WTC11 (cell line): ENCODE measurements around the gene APOL1. TPM values are rescaled to one million over a fixed set of nuclear protein-coding genes. Genes with fewer than 3 reads are reported as not detected.
"Not testable (repeated sequence)": the region's sequence is repeated elsewhere in the genome, so short reads cannot be mapped to it uniquely, and the experiment has no call there.

Experiments used
- ATAC-seq: fragments of 200-7000 bp; cut with Tn5 transposase; 2 replicates; pipeline ENCODE4 v1.10.0; 2021; ENCODE audit warnings: mild to moderate bottlenecking, moderate library complexity
- CTCF ChIA-PET: fragments of 300-600 bp; sonication (Branson Sonifier 250); formaldehyde crosslinking; loops from one replicate; lab custom pipeline; 2021; ENCODE audit warnings: antibody characterized with exemption; lab: Charles Lee
- POLR2A ChIA-PET: fragments of 350-600 bp; sonication (Branson Sonifier 250); formaldehyde crosslinking; loops from one replicate; lab custom pipeline; 2021; ENCODE audit warnings: antibody characterized with exemption; lab: Charles Lee
- DNase-seq: peaks from one replicate; pipeline ENCODE4 v3.0.0; 2021; ENCODE audit warnings: low spot score
- H3K27ac Mint-ChIP-seq: 2 replicates; pipeline ENCODE4 v1.8.0; 2021; ENCODE audit warnings: mixed read lengths
- H3K27me3 Mint-ChIP-seq: 2 replicates; pipeline ENCODE4 v1.8.0; 2021; ENCODE audit warnings: low read depth, mild to moderate bottlenecking, moderate library complexity, mixed read lengths
- H3K36me3 Mint-ChIP-seq: 2 replicates; pipeline ENCODE4 v1.8.0; 2021; ENCODE audit warnings: mixed read lengths
- H3K4me1 Mint-ChIP-seq: 2 replicates; pipeline ENCODE4 v1.8.0; 2022; ENCODE audit warnings: mixed read lengths
- H3K4me3 Mint-ChIP-seq: 2 replicates; pipeline ENCODE4 v1.8.0; 2021; ENCODE audit warnings: mild to moderate bottlenecking, moderate library complexity, mixed read lengths
- H3K9me3 Mint-ChIP-seq: 2 replicates; pipeline ENCODE4 v1.8.0; 2021; ENCODE audit warnings: mixed read lengths
- E2F4 ChIP-seq: sonication (generic); formaldehyde crosslinking; IDR thresholded peaks from 2 replicates; pipeline ENCODE4 v1.8.1; 2022; ENCODE audit warnings: low read depth, mild to moderate bottlenecking, moderate library complexity, missing genetic modification reagents, borderline replicate concordance
- E2F5 ChIP-seq: sonication (generic); formaldehyde crosslinking; IDR thresholded peaks from 2 replicates; pipeline ENCODE4 v1.8.1; 2022; ENCODE audit warnings: mild to moderate bottlenecking, moderate library complexity, missing genetic modification reagents
- ELF4 ChIP-seq: sonication (generic); formaldehyde crosslinking; IDR thresholded peaks from 2 replicates; pipeline ENCODE4 v1.8.1; 2022; ENCODE audit warnings: low read depth, mild to moderate bottlenecking, moderate library complexity, missing genetic modification reagents
- EMX1 ChIP-seq: fragments of 250-450 bp; sonication (Bioruptor Pico); IDR thresholded peaks from 2 replicates; pipeline ENCODE4 v1.8.0; 2021; ENCODE audit warnings: mild to moderate bottlenecking
- ERG ChIP-seq: fragments of 250-450 bp; sonication (Bioruptor Pico); IDR thresholded peaks from 2 replicates; pipeline ENCODE4 v1.8.0; 2021; ENCODE audit warnings: mild to moderate bottlenecking
- GABPB1 ChIP-seq: sonication (generic); formaldehyde crosslinking; IDR thresholded peaks from 2 replicates; pipeline ENCODE4 v1.8.1; 2023; ENCODE audit warnings: mild to moderate bottlenecking, missing genetic modification reagents
- GRHL2 ChIP-seq: fragments of 250-450 bp; sonication (Bioruptor Pico); IDR thresholded peaks from 2 replicates; pipeline ENCODE4 v1.8.0; 2022; ENCODE audit warnings: mild to moderate bottlenecking, moderate library complexity; ENCODE audit not compliant: insufficient replicate concordance, severe bottlenecking
- JAZF1 ChIP-seq: fragments of 250-450 bp; sonication (Bioruptor Pico); IDR thresholded peaks from 2 replicates; pipeline ENCODE4 v1.9.0; 2021; ENCODE audit warnings: moderate library complexity, mild to moderate bottlenecking, inconsistent platforms
- JUN ChIP-seq: sonication (generic); formaldehyde crosslinking; IDR thresholded peaks from 2 replicates; pipeline ENCODE4 v1.8.0; 2023; ENCODE audit warnings: mild to moderate bottlenecking, missing genetic modification reagents
- MXD4 ChIP-seq: fragments of 250-450 bp; sonication (Bioruptor Pico); IDR thresholded peaks from 2 replicates; pipeline ENCODE4 v1.8.0; 2021; ENCODE audit warnings: mild to moderate bottlenecking, moderate library complexity, borderline replicate concordance
- MYBL2 ChIP-seq: sonication (generic); formaldehyde crosslinking; IDR thresholded peaks from 2 replicates; pipeline ENCODE4 v1.8.1; 2023; ENCODE audit warnings: mild to moderate bottlenecking, moderate library complexity, missing genetic modification reagents
- NFATC4 ChIP-seq: fragments of 250-450 bp; sonication (Bioruptor Pico); IDR thresholded peaks from 2 replicates; pipeline ENCODE4 v1.9.0; 2021; ENCODE audit warnings: mild to moderate bottlenecking
- NR2C2 ChIP-seq: sonication (generic); formaldehyde crosslinking; IDR thresholded peaks from 2 replicates; pipeline ENCODE4 v1.8.0; 2022; ENCODE audit warnings: mild to moderate bottlenecking, missing genetic modification reagents
- PRDM15 ChIP-seq: sonication (generic); formaldehyde crosslinking; IDR thresholded peaks from 2 replicates; pipeline ENCODE4 v1.8.0; 2022; ENCODE audit warnings: missing genetic modification reagents
- SMAD3 ChIP-seq: sonication (generic); formaldehyde crosslinking; IDR thresholded peaks from 2 replicates; pipeline ENCODE4 v1.8.0; 2022; ENCODE audit warnings: missing genetic modification reagents, mild to moderate bottlenecking, borderline replicate concordance
- SMAD4 ChIP-seq: sonication (generic); formaldehyde crosslinking; IDR thresholded peaks from 2 replicates; pipeline ENCODE4 v1.8.0; 2022; ENCODE audit warnings: mild to moderate bottlenecking, missing genetic modification reagents
- SOX15 ChIP-seq: fragments of 250-450 bp; sonication (Bioruptor Pico); IDR thresholded peaks from 2 replicates; pipeline ENCODE4 v1.9.0; 2021; ENCODE audit warnings: mild to moderate bottlenecking
- ZNF121 ChIP-seq: sonication (generic); formaldehyde crosslinking; IDR thresholded peaks from 2 replicates; pipeline ENCODE4 v1.8.0; 2023; ENCODE audit warnings: missing genetic modification reagents
- ZNF232 ChIP-seq: sonication (generic); formaldehyde crosslinking; IDR thresholded peaks from 2 replicates; pipeline ENCODE4 v1.8.0; 2022; ENCODE audit warnings: mild to moderate bottlenecking, missing genetic modification reagents
- ZNF317 ChIP-seq: sonication (generic); formaldehyde crosslinking; IDR thresholded peaks from 2 replicates; pipeline ENCODE4 v1.8.1; 2023; ENCODE audit warnings: low read depth, mild to moderate bottlenecking, moderate library complexity, missing genetic modification reagents, borderline replicate concordance
- total RNA-seq: library from RNA; stranded (reverse); gene quantifications from 3 replicates; pipeline ENCODE4 v1.2.3, GENCODE V29; 2021

Gene APOL1
- total RNA-seq, 1 experiment from 2014 or later = 0.35 TPM

GRCh38 chr22:36249160-36249559 is 3.8 kb upstream of the APOL1 start:
- CTCF ChIA-PET = interaction anchor here (5.1 kb wide), 1 partner anchor 10 kb away, joined by 28 read pairs; the partner anchor contains the start of gene APOL2
- peaks cover 3% of the 10 kb centered on the region; the same call in 1 of the 2 replicates for H3K27me3 Mint-ChIP-seq
- no peak for DNase-seq
- H3K27ac Mint-ChIP-seq = no peak overlapping the region
- no peak overlapping the region for H3K4me3 Mint-ChIP-seq
- TF ChIP-seq JUN (CRISPR knock-in tag) = no peak
- no peak for TF ChIP-seq MYBL2 (CRISPR knock-in tag)
- no peak for TF ChIP-seq GRHL2
- no peak for TF ChIP-seq E2F5
- TF ChIP-seq ELF4 (CRISPR knock-in tag) = no peak
- TF ChIP-seq NR2C2 = no peak
- no peak for TF ChIP-seq JAZF1
- no peak for TF ChIP-seq SMAD3 (CRISPR knock-in tag)
- TF ChIP-seq ZNF121 = no peak
- no peak for TF ChIP-seq SOX15 (CRISPR knock-in tag)
- no peak for TF ChIP-seq ZNF232 (CRISPR knock-in tag)
- no peak for TF ChIP-seq GABPB1 (CRISPR knock-in tag)
- TF ChIP-seq EMX1 (CRISPR knock-in tag) = no peak
- no peak for TF ChIP-seq PRDM15 (CRISPR knock-in tag)
- TF ChIP-seq E2F4 = no peak
- no peak for TF ChIP-seq SMAD4 (CRISPR knock-in tag)
- no peak for TF ChIP-seq NFATC4 (CRISPR knock-in tag)
- TF ChIP-seq ERG (CRISPR knock-in tag) = no peak
- TF ChIP-seq ZNF317 (CRISPR knock-in tag) = no peak
- no peak for TF ChIP-seq MXD4
- TF ChIP-seq, all 79 proteins: peak for 0
- Mint-ChIP-seq H3K4me1 (peaks cover 25% of the 10 kb centered on the region), H3K9me3 (peaks cover 35% of the 10 kb centered on the region), H3K36me3 (peaks cover 18% of the 10 kb centered on the region)
- POLR2A ChIA-PET = no interaction called here
- ATAC-seq = no peak

- Mint-ChIP-seq H3K36me3 (peaks cover 18% of the 10 kb centered on the region), H3K27ac (peak overlapping the region; percentile 22; the same call in 1 of the 2 replicates), H3K9me3 (peaks cover 35% of the 10 kb centered on the region), H3K4me1 (peaks cover 28% of the 10 kb centered on the region)
- ATAC-seq, POLR2A ChIA-PET, H3K4me3 Mint-ChIP-seq, H3K27me3 Mint-ChIP-seq, DNase-seq: not testable (repeated sequence)
- CTCF ChIA-PET = interaction anchor here (0.5 to 5.1 kb wide), 3 partner anchors 9 to 56 kb away, joined by 3 to 28 read pairs (median 3); partner anchors contain the start of gene APOL2
Measured at GRCh38 chr22:36250292-36250960, 2.5 kb upstream of the APOL1 start.

- H3K36me3 Mint-ChIP-seq = peaks cover 18% of the 10 kb centered on the region
- DNase-seq, POLR2A ChIA-PET, H3K27ac Mint-ChIP-seq, H3K4me3 Mint-ChIP-seq, H3K27me3 Mint-ChIP-seq, ATAC-seq: not testable (repeated sequence)
- peaks cover 31% of the 10 kb centered on the region for H3K4me1 Mint-ChIP-seq
- CTCF ChIA-PET = interaction anchor here (1.5 to 5.1 kb wide), 3 partner anchors 13 to 72 kb away, joined by 3 to 28 read pairs (median 3); partner anchors contain the start of gene APOL2
- peaks cover 31% of the 10 kb centered on the region for H3K9me3 Mint-ChIP-seq
Measured at GRCh38 chr22:36251979-36252608, 839 bp upstream of the APOL1 start.
